Ovary (tissue), 3 donors: Measurements from ENCODE around the gene CACNA1E.

Source experiments
- CTCF ChIP-seq, 3 donors: fragments of 450-650 bp in 2 of 3; fragments of 200-600 bp in 1 of 3; IDR thresholded peaks; one replicate each; pipeline versions ENCODE4 v1.5.1 to v1.8.0; 2016 to 2022; ENCODE audit warnings: antibody characterized with exemption in 3 of 3, mild to moderate bottlenecking in 1 of 3
- EP300 ChIP-seq: sonication (generic); formaldehyde crosslinking; IDR thresholded peaks from one replicate; pipeline ENCODE4 v1.6.1; 2017; ENCODE audit warnings: antibody characterized with exemption
- donor health status: DM: no; HTN: no; CAD: no.

- TF ChIP-seq EP300 (no peak), CTCF (IDR thresholded peaks at IDR 0.05) (no peak)
Observed at GRCh38 chr1:181711820-181712219, 228.5 kb downstream of the CACNA1E start.
